ENCODE data around the gene TRA2A. TPM values are rescaled to one million over a fixed set of nuclear protein-coding genes. Genes with fewer than 3 reads are reported as not detected.
A peak's percentile ranks its signal among the peaks of the same experiment; 100 is the strongest.

TRA2A gene
- total and polyA plus RNA-seq, 2 of the 13 experiments (the other 11 are each of a cell fraction or from before 2014, with no cell fraction given) = 39.1 to 41.6 TPM

- peak overlapping the region; percentile 86 to 93 (median 91) for H3K4me3 ChIP-seq (replicated peaks in 1 of 3; ENCODE audit: insufficient read depth in 1 of 3, low read depth in 2 of 3, low read length in 3 of 3)
- H3K9me3 ChIP-seq (ENCODE audit: low read length) = no peaks in the 10 kb centered on the region
- peaks cover 14% of the 10 kb centered on the region for H4K20me1 ChIP-seq (ENCODE audit: insufficient read depth, low read length)
- intact Hi-C loops (cut with micrococcal nuclease; ENCODE audit: unreplicated experiment) (no loop called here), in situ Hi-C loops (cut with HindIII; ENCODE audit: extremely low pct_ligation_motif_present, low pct_unique_long_range_greater_than_20kb) (no loop called here)
- H3K27me3 ChIP-seq (ENCODE audit: control insufficient read depth in 1 of 2, insufficient read depth in 2 of 2, low read length in 2 of 2) = no peaks in the 10 kb centered on the region; a peak in 1 of 5 replicates
- H3K9ac ChIP-seq (ENCODE audit: insufficient read depth, low read depth, low read length) = peak overlapping the region; percentile 94
- H2AFZ ChIP-seq (ENCODE audit: low read length) = no peak overlapping the region
- ChIA-PET POLR2A (interaction anchor here (0.6 to 1.1 kb wide), 4 partner anchors 62 to 175 kb away, joined by 3 to 4 read pairs (median 3); no protein-coding TSS in a partner anchor), CTCF (ENCODE audit: low intra/inter-chr PET ratio, low total read pairs) (no interaction called here)
- no peaks in the 10 kb centered on the region for H3K36me3 ChIP-seq (replicated peaks in 1 of 2; ENCODE audit: control insufficient read depth in 1 of 2, insufficient read depth in 2 of 2, low read length in 2 of 2)
- no peak for FAIRE-seq
- H3K79me2 ChIP-seq (ENCODE audit: insufficient read depth, low read length) = peaks cover 81% of the 10 kb centered on the region
- peak overlapping the region; percentile 96 for H3K27ac ChIP-seq (ENCODE audit: extremely low read length, insufficient read depth, low read length)
- peaks cover 36% of the 10 kb centered on the region for H3K4me1 ChIP-seq (ENCODE audit: insufficient read depth, low read length)
- peak; percentile 6 for ATAC-seq
- no TSS peak for BruUV-seq (replicated peaks)
- H3K4me2 ChIP-seq (ENCODE audit: low read depth, low read length) = peak overlapping the region; percentile 92
- DNase-seq (ENCODE audit: low spot score) = no peak
- WGBS (ENCODE audit: low lambda C conversion rate) = no CpG with 5 or more reads among the region's 91 CpGs
- TF ChIP-seq HDAC1 (CRISPR knock-in tag; IDR thresholded peaks at IDR 0.05) = no peak
- TF ChIP-seq ZNF839 (CRISPR knock-in tag; IDR thresholded peaks at IDR 0.05; ENCODE audit: borderline replicate concordance) = no peak
- TF ChIP-seq ZBTB4 (CRISPR knock-in tag; IDR thresholded peaks at IDR 0.05; ENCODE audit: borderline replicate concordance) = peak; percentile 57; the same call in 1 of the 2 replicates
- no peak for TF ChIP-seq E2F2 (CRISPR knock-in tag; IDR thresholded peaks at IDR 0.05; ENCODE audit: borderline replicate concordance)
- TF ChIP-seq KLF16 (CRISPR knock-in tag; IDR thresholded peaks at IDR 0.05) = no peak
- TF ChIP-seq CREM (IDR thresholded peaks at IDR 0.05) = no peak
- no peak for TF ChIP-seq CREM (CRISPR knock-in tag; IDR thresholded peaks at IDR 0.05)
- no peak for TF ChIP-seq SIN3B (IDR thresholded peaks at IDR 0.05; ENCODE audit: low read length)
- TF ChIP-seq ETS1 (CRISPR knock-in tag; IDR thresholded peaks at IDR 0.05) = no peak
- no peak for TF ChIP-seq ZNF646 (CRISPR knock-in tag; IDR thresholded peaks at IDR 0.05)
- no peak for TF ChIP-seq ARNT2 (CRISPR knock-in tag; IDR thresholded peaks at IDR 0.05; ENCODE audit: low read depth)
Measured at GRCh38 chr7:23469150-23469960, 62.4 kb downstream of the TRA2A start.

Data from HepG2 (cell line).